GM13976 (cell line): ENCODE data around the gene AGTPBP1.

Source experiments
- DNase-seq: peaks from one replicate; pipeline ENCODE4 v3.0.0; 2012; ENCODE audit warnings: low spot score
- CTCF ChIP-seq: IDR thresholded peaks from 2 replicates; pipeline ENCODE4 v1.5.1; 2012; ENCODE audit warnings: borderline replicate concordance, mild to moderate bottlenecking; ENCODE audit not compliant: insufficient read depth; ENCODE audit errors: extremely low read depth, missing control alignments, control extremely low read depth
- in situ Hi-C: fragments of 300-500 bp; cut with MboI; formaldehyde crosslinking; loops from one replicate; pipeline ENCODE4 v1.12.0; 2022; ENCODE audit warnings: low sequenced_read_pairs, mixed read lengths, inconsistent platforms; ENCODE audit not compliant: unreplicated experiment

The AGTPBP1 gene

GRCh38 chr9:85700330-85700729, 41.4 kb downstream of the AGTPBP1 start:
- in situ Hi-C loops: no loop called here
- TF ChIP-seq CTCF: no peak
- no peak for DNase-seq

GRCh38 chr9:85688361-85688760, 53.4 kb downstream of the AGTPBP1 start:
- in situ Hi-C loops: no loop called here
- no peak for DNase-seq
- no peak for TF ChIP-seq CTCF

- DNase-seq: no peak
- in situ Hi-C loops: no loop called here
- no peak for TF ChIP-seq CTCF
These were observed 56.7 kb downstream of the AGTPBP1 start for GRCh38 chr9:85685081-85685480.

GRCh38 chr9:85676790-85677189, 65.0 kb downstream of the AGTPBP1 start:
- no peak for DNase-seq

DNA sequence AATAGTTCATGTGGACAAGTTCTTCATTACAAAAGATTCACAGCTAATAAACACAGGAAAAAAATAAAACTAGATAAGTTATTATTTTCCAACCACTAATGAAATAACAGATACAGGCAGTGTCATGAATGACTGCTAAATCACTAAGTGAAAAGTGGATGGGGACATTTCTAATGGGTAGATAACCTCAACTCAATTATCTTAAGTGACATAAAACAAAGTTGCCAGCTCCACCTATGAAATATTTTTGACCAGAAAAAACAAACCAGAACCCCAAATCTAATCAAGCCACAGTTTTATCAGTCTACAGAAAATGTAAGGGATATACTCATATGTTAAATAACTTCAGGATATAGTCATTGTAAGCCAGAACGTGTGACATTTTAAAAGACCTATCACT, 74.4 kb downstream of the AGTPBP1 start:
- no peak for DNase-seq

More at GRCh38 chr9:85676790-85677189, 65.0 kb downstream of the AGTPBP1 start:
- TF ChIP-seq CTCF: no peak
- in situ Hi-C loops: no loop called here

GRCh38 chr9:85666086-85666485, 75.7 kb downstream of the AGTPBP1 start:
- in situ Hi-C loops: no loop called here
- no peak for TF ChIP-seq CTCF
- no peak for DNase-seq

More for the DNA sequence above, 74.4 kb downstream of the AGTPBP1 start:
- in situ Hi-C loops: no loop called here
- TF ChIP-seq CTCF: no peak

GRCh38 chr9:85662573-85662972, 79.2 kb downstream of the AGTPBP1 start:
- DNase-seq: no peak
- no peak for TF ChIP-seq CTCF
- in situ Hi-C loops: no loop called here
